HepG2 (cell line): ENCODE measurements around the gene HNRNPAB. TPM values are rescaled to one million over a fixed set of nuclear protein-coding genes. Genes with fewer than 3 reads are reported as not detected.

Experiments used
- AGO2 ChIP-seq: fragments of 200-400 bp; formaldehyde crosslinking; optimal IDR thresholded peaks from 2 replicates; pipeline ENCODE3; 2017; ENCODE audit warnings: mild to moderate bottlenecking, low read depth, low read length, moderate library complexity
- DNMT1 ChIP-seq: sonication (generic); formaldehyde crosslinking; IDR thresholded peaks from 2 replicates; pipeline ENCODE4 v1.5.1; 2020; ENCODE audit warnings: mild to moderate bottlenecking, missing genetic modification reagents
- FIP1L1 ChIP-seq: fragments of 200-400 bp; formaldehyde crosslinking; IDR thresholded peaks from 2 replicates; pipeline ENCODE4 v1.6.1; 2018; ENCODE audit warnings: low read depth, mild to moderate bottlenecking, low read length, moderate library complexity, borderline replicate concordance; ENCODE audit not compliant: insufficient read depth
- FOXA1 ChIP-seq, 2 experiments: fragments of 450-650 bp in 1 of 2; sonication (generic) in 1 of 2; formaldehyde crosslinking in 1 of 2; IDR thresholded peaks; 2 replicates each; pipeline versions ENCODE4 v1.4.0 to v1.6.1; 2016 to 2020; ENCODE audit warnings: missing genetic modification reagents in 1 of 2
- HOXD1 ChIP-seq: sonication (generic); formaldehyde crosslinking; IDR thresholded peaks from 2 replicates; pipeline ENCODE4 v1.5.0; 2020; ENCODE audit warnings: missing genetic modification reagents
- KIAA2018 ChIP-seq: sonication (generic); formaldehyde crosslinking; IDR thresholded peaks from 2 replicates; pipeline ENCODE4 v1.5.0; 2020; ENCODE audit warnings: mild to moderate bottlenecking, missing genetic modification reagents, borderline replicate concordance
- MED1 ChIP-seq: sonication (generic); formaldehyde crosslinking; IDR thresholded peaks from 2 replicates; pipeline ENCODE4 v1.4.0; 2020; ENCODE audit warnings: missing genetic modification reagents
- MED8 ChIP-seq: sonication (generic); formaldehyde crosslinking; IDR thresholded peaks from 2 replicates; pipeline ENCODE4 v1.8.1; 2023; ENCODE audit warnings: mild to moderate bottlenecking, missing genetic modification reagents; ENCODE audit not compliant: insufficient replicate concordance
- MXI1 ChIP-seq: IDR thresholded peaks from 3 replicates; pipeline ENCODE4 v1.6.1; 2012; ENCODE audit warnings: low read depth, low read length, inconsistent platforms, borderline replicate concordance
- SALL1 ChIP-seq: sonication (generic); formaldehyde crosslinking; IDR thresholded peaks from 2 replicates; pipeline ENCODE4 v1.8.0; 2022; ENCODE audit warnings: mild to moderate bottlenecking, missing genetic modification reagents
- SP5 ChIP-seq: IDR thresholded peaks from 2 replicates; pipeline ENCODE4 v1.6.1; 2016; ENCODE audit warnings: low read depth, borderline replicate concordance
- TOE1 ChIP-seq: sonication (generic); formaldehyde crosslinking; IDR thresholded peaks from 2 replicates; pipeline ENCODE4 v1.4.0; 2020; ENCODE audit warnings: mild to moderate bottlenecking, missing genetic modification reagents
- ZNF503 ChIP-seq: sonication (generic); formaldehyde crosslinking; IDR thresholded peaks from 2 replicates; pipeline ENCODE4 v1.4.0; 2020; ENCODE audit warnings: missing genetic modification reagents
- ZNF557 ChIP-seq: sonication (generic); formaldehyde crosslinking; IDR thresholded peaks from 2 replicates; pipeline ENCODE4 v1.4.0; 2020; ENCODE audit warnings: missing genetic modification reagents
- ZNF746 ChIP-seq: sonication (generic); formaldehyde crosslinking; IDR thresholded peaks from 2 replicates; pipeline ENCODE4 v1.8.0; 2022; ENCODE audit warnings: mild to moderate bottlenecking, missing genetic modification reagents
- ZNF747 ChIP-seq: sonication (generic); formaldehyde crosslinking; IDR thresholded peaks from 2 replicates; pipeline ENCODE4 v1.8.1; 2023; ENCODE audit warnings: missing genetic modification reagents, mild to moderate bottlenecking, borderline replicate concordance
- ZNF782 ChIP-seq: sonication (generic); formaldehyde crosslinking; IDR thresholded peaks from 2 replicates; pipeline ENCODE4 v1.4.0; 2020; ENCODE audit warnings: missing genetic modification reagents, mild to moderate bottlenecking, borderline replicate concordance
- ZNF788 ChIP-seq: sonication (generic); formaldehyde crosslinking; IDR thresholded peaks from 2 replicates; pipeline ENCODE4 v1.5.0; 2020; ENCODE audit warnings: mild to moderate bottlenecking, missing genetic modification reagents, borderline replicate concordance
- ZNF83 ChIP-seq: sonication (generic); formaldehyde crosslinking; IDR thresholded peaks from 2 replicates; pipeline ENCODE4 v1.4.0; 2020; ENCODE audit warnings: missing genetic modification reagents, mild to moderate bottlenecking, borderline replicate concordance
- ZNF891 ChIP-seq: sonication (generic); formaldehyde crosslinking; IDR thresholded peaks from 2 replicates; pipeline ENCODE4 v1.5.0; 2020; ENCODE audit warnings: mild to moderate bottlenecking, missing genetic modification reagents
- polyA plus RNA-seq, 8 experiments: library from polyadenylated mRNA; depleted of rRNA in 3 of 8; stranded (reverse) in 7 of 8; unstranded in 1 of 8; fragments of >200 nt; fragmentation: Illumina TruSeq in 4 of 8; extraction: Trizol in 4 of 8; gene quantifications; 2 replicates each; pipeline versions ENCODE4 v1.2.1 to v1.2.3, GENCODE V29; 2011 to 2016; ENCODE audit warnings: low read depth in 4 of 8, missing spikeins in 1 of 8, mixed read lengths in 1 of 8; ENCODE audit not compliant: insufficient read depth in 1 of 8
- total RNA-seq, 5 experiments: library from RNA; depleted of rRNA; stranded (reverse); fragments of >200 nt; fragmentation: Illumina TruSeq; extraction: Trizol; gene quantifications; 2 replicates each; pipeline ENCODE4 v1.2.3, GENCODE V29; 2016; ENCODE audit warnings: low read depth in 1 of 5

HNRNPAB gene
- total and polyA plus RNA-seq, 2 of the 13 experiments (the other 11 are each of a cell fraction or from before 2014, with no cell fraction given): 62.6 to 111 TPM

- TF ChIP-seq ZNF788 (CRISPR knock-in tag): no peak
- no peak for TF ChIP-seq ZNF503
- TF ChIP-seq MXI1: no peak
- TF ChIP-seq MED1: 0 out of 2 replicates have a peak, but pooled peaks have one; percentile 22
- no peak for TF ChIP-seq ZNF891 (CRISPR knock-in tag)
- peak; percentile 27; the same call in 1 of the 2 replicates for TF ChIP-seq SALL1
- no peak for TF ChIP-seq SP5 (CRISPR knock-in tag)
- no peak for TF ChIP-seq ZNF746 (CRISPR knock-in tag)
- no peak for TF ChIP-seq MED8
- no peak for TF ChIP-seq FIP1L1
- TF ChIP-seq KIAA2018 (CRISPR knock-in tag): no peak
- no peak for TF ChIP-seq DNMT1 (CRISPR knock-in tag)
- TF ChIP-seq ZNF83 (CRISPR knock-in tag): no peak
- TF ChIP-seq AGO2: no peak
- TF ChIP-seq TOE1 (CRISPR knock-in tag): no peak
- TF ChIP-seq HOXD1 (CRISPR knock-in tag): 0 out of 2 replicates have a peak, but pooled peaks have one; percentile 80
- no peak for TF ChIP-seq FOXA1 (IDR thresholded peaks at IDR 0.05)
- TF ChIP-seq FOXA1 (CRISPR knock-in tag; IDR thresholded peaks at IDR 0.05): no peak
- TF ChIP-seq ZNF782 (CRISPR knock-in tag): peak; percentile 93; the same call in 1 of the 2 replicates
- TF ChIP-seq ZNF557 (CRISPR knock-in tag): no peak
- no peak for TF ChIP-seq ZNF747 (CRISPR knock-in tag)
Measured at GRCh38 chr5:178231539-178232123, 27.3 kb downstream of the HNRNPAB start (continued).
